A549 (cell line): ENCODE results near the gene PPM1H. TPM values are rescaled to one million over a fixed set of nuclear protein-coding genes. Genes with fewer than 3 reads are reported as not detected.
A peak's percentile ranks its signal among the peaks of the same experiment; 100 is the strongest.

Experiments
- ATAC-seq, 2 experiments: fragments of 200-7000 bp in 1 of 2; fragments of >200 bp in 1 of 2; cut with Nextera tagmentation in 1 of 2; cut with Tn5 transposase in 1 of 2; 3 replicates each; pipeline versions ENCODE4 v1.8.0 to v1.9.1; 2018 to 2020; ENCODE audit warnings: mild to moderate bottlenecking in 1 of 2, moderate library complexity in 1 of 2
- CTCF ChIA-PET: fragments of 300-600 bp; sonication (Branson Sonifier 250); formaldehyde crosslinking; extraction: SDS; loops from one replicate; lab custom pipeline; 2021; ENCODE audit warnings: antibody characterized with exemption, inconsistent platforms; lab: Yijun Ruan, JAX
- POLR2A ChIA-PET: fragments of 350-600 bp; formaldehyde crosslinking; extraction: SDS; loops from one replicate; lab custom pipeline; 2021; ENCODE audit warnings: antibody characterized with exemption, inconsistent platforms; lab: Yijun Ruan, JAX
- DNase-seq, 2 experiments: peaks; one replicate each; pipeline versions ENCODE4 v3.0.0 to v3.0.0-alpha.2; 2011 to 2016; ENCODE audit warnings: low read depth in 1 of 2, low spot score in 1 of 2
- FAIRE-seq: peaks from 2 replicates; lab custom pipeline; 2011; peaks lifted over from hg19 to GRCh38; lab: Jason Lieb, UNC
- H3K27ac ChIP-seq, 2 experiments: fragments of >200 bp; sonication (Bioruptor Twin); formaldehyde crosslinking; 3 replicates each; pipeline ENCODE4 v1.5.1; 2016 to 2017
- H3K4me1 ChIP-seq: fragments of >200 bp; sonication (Bioruptor Twin); formaldehyde crosslinking; 3 replicates; pipeline ENCODE4 v1.6.1; 2016
- H3K4me2 ChIP-seq: fragments of >200 bp; sonication (Bioruptor Twin); formaldehyde crosslinking; 3 replicates; pipeline ENCODE4 v1.6.1; 2016
- H3K4me3 ChIP-seq: fragments of >200 bp; sonication (Bioruptor Twin); formaldehyde crosslinking; 3 replicates; pipeline ENCODE4 v1.5.1; 2016
- H3K9me3 ChIP-seq: fragments of >200 bp; sonication (Bioruptor Twin); formaldehyde crosslinking; 3 replicates; pipeline ENCODE4 v1.6.1; 2016
- CBX2 ChIP-seq: fragments of 200-600 bp; sonication (generic); IDR thresholded peaks from 2 replicates; pipeline ENCODE4 v1.6.1; 2016; ENCODE audit warnings: low read depth, mild to moderate bottlenecking, borderline replicate concordance
- CHD2 ChIP-seq: fragments of 150-350 bp; IDR thresholded peaks from 2 replicates; pipeline ENCODE4 v1.6.1; 2014; ENCODE audit warnings: low read length; ENCODE audit not compliant: partially characterized antibody
- CTCF ChIP-seq: fragments of >200 bp; sonication (Bioruptor Twin); formaldehyde crosslinking; IDR thresholded peaks from 3 replicates; pipeline ENCODE4 v1.5.1; 2016
- FOSL2 ChIP-seq, 2 experiments: fragments of 450-650 bp in 1 of 2; fragments of >200 bp in 1 of 2; sonication (Bioruptor Twin) in 1 of 2; formaldehyde crosslinking; IDR thresholded peaks; 2 replicates each; pipeline versions ENCODE4 v1.5.0 to v1.6.1; 2016 to 2020; ENCODE audit warnings: mild to moderate bottlenecking in 1 of 2, moderate library complexity in 1 of 2
- FOXS1 ChIP-seq: fragments of 250-450 bp; sonication (Bioruptor Pico); IDR thresholded peaks from 2 replicates; pipeline ENCODE4 v1.5.0; 2020; ENCODE audit warnings: mild to moderate bottlenecking, moderate library complexity
- HDAC2 ChIP-seq: fragments of 200-600 bp; sonication (generic); IDR thresholded peaks from 2 replicates; pipeline ENCODE4 v1.6.1; 2016
- KDM1A ChIP-seq: fragments of 200-600 bp; sonication (generic); IDR thresholded peaks from 2 replicates; pipeline ENCODE4 v1.6.1; 2016; ENCODE audit warnings: low read depth, mild to moderate bottlenecking
- NPAS2 ChIP-seq: fragments of 250-450 bp; sonication (Bioruptor Pico); IDR thresholded peaks from 2 replicates; pipeline ENCODE4 v1.8.0; 2022; ENCODE audit warnings: mild to moderate bottlenecking, moderate library complexity, borderline replicate concordance
- PHF8 ChIP-seq: fragments of 200-600 bp; sonication (generic); IDR thresholded peaks from 2 replicates; pipeline ENCODE4 v1.6.1; 2016; ENCODE audit warnings: low read depth, mild to moderate bottlenecking, antibody characterized with exemption, moderate library complexity, borderline replicate concordance
- POLR2A ChIP-seq: IDR thresholded peaks from 2 replicates; pipeline ENCODE4 v1.6.1; 2012; ENCODE audit warnings: mild to moderate bottlenecking, low read length
- RARB ChIP-seq: fragments of 250-450 bp; sonication (Bioruptor Pico); IDR thresholded peaks from 2 replicates; pipeline ENCODE4 v1.8.0; 2021; ENCODE audit warnings: mild to moderate bottlenecking, moderate library complexity
- RNF2 ChIP-seq: fragments of 200-600 bp; sonication (generic); IDR thresholded peaks from 2 replicates; pipeline ENCODE4 v1.6.1; 2016; ENCODE audit warnings: low read depth, mild to moderate bottlenecking, antibody characterized with exemption, moderate library complexity, borderline replicate concordance
- WGBS: methylation state at CpG from one replicate; pipeline ENCODE4 v1.1.6; 2017; ENCODE audit errors: missing lambda C conversion rate; 5-methylcytosine and 5-hydroxymethylcytosine counted together
- polyA plus RNA-seq, 4 experiments: library from polyadenylated mRNA; depleted of rRNA in 3 of 4; stranded (reverse); fragments of >200 nt; fragmentation: RNase III in 1 of 4; extraction: RNeasy Plus Mini Kit Qiagen cat#74134 plus additional on column Dnase treatment in 1 of 4; gene quantifications; 2 replicates in 3 of 4; 3 replicates in 1 of 4; pipeline ENCODE4 v1.2.3, GENCODE V29; 2011 to 2017
- small RNA-seq, 6 experiments: library from RNA; depleted of rRNA; stranded (forward); fragments of <200 nt; gene quantifications; one replicate each; pipeline ENCODE3, GENCODE V24; 2012

Gene PPM1H
- polyA plus RNA-seq, 2 of the 4 experiments (the other 2 are of a cell fraction): 7.8 TPM

GRCh38 chr12:62599854-62600437, 335.0 kb downstream of the PPM1H start:
- Histone ChIP-seq H3K4me3 (no peak overlapping the region), H3K4me2 (no peak overlapping the region), H3K4me1 (peaks cover 29% of the 10 kb centered on the region), H3K9me3 (no peaks in the 10 kb centered on the region), H3K27ac (0 out of 6 replicates have a peak overlapping the region, but pooled peaks of 1 of the 2 experiments have one; percentile 14)
- TF ChIP-seq KDM1A (no peak), CBX2 (no peak), POLR2A (no peak), CTCF (0 out of 3 replicates have a peak, but pooled peaks have one; percentile 18), RARB (no peak), CHD2 (no peak), RNF2 (no peak), PHF8 (no peak)
- CTCF ChIA-PET: interaction anchor here (0.9 to 1.3 kb wide), 5 partner anchors 11 to 198 kb away, joined by 3 to 6 read pairs (median 4); no protein-coding TSS in a partner anchor
- POLR2A ChIA-PET: no interaction called here
- 89% methylated on average over 5 of the region's 5 CpGs for WGBS
- DNase-seq (peak in 1 of 2 experiments; percentile 48), ATAC-seq (no peak), FAIRE-seq (no peak)

GRCh38 chr12:62598846-62599245, 336.1 kb downstream of the PPM1H start:
- CTCF ChIA-PET: interaction anchor here (1.2 to 1.3 kb wide), 2 partner anchors 17 to 200 kb away, joined by 3 to 5 read pairs; no protein-coding TSS in a partner anchor
- POLR2A ChIA-PET: no interaction called here

GRCh38 chr12:62597253-62597652, 337.7 kb downstream of the PPM1H start:
- CTCF ChIA-PET: interaction anchor here (1.2 to 5.7 kb wide), 2 partner anchors 197 to 216 kb away, joined by 3 to 23 read pairs; no protein-coding TSS in a partner anchor
- 84% methylated on average over 3 of the region's 3 CpGs for WGBS
- FAIRE-seq (no peak), ATAC-seq (no peak), DNase-seq (no peak)
- POLR2A ChIA-PET: no interaction called here
- Histone ChIP-seq H3K4me1 (peaks cover 29% of the 10 kb centered on the region), H3K27ac (no peak overlapping the region), H3K9me3 (no peaks in the 10 kb centered on the region), H3K4me2 (no peak overlapping the region), H3K4me3 (no peak overlapping the region)
- TF ChIP-seq FOXS1 (CRISPR knock-in tag): no peak
- no peak for TF ChIP-seq HDAC2

More at GRCh38 chr12:62598846-62599245, 336.1 kb downstream of the PPM1H start:
- Histone ChIP-seq H3K4me3 (no peak overlapping the region), H3K27ac (no peak overlapping the region), H3K4me1 (peaks cover 29% of the 10 kb centered on the region), H3K4me2 (peak overlapping the region; percentile 39; the same call in 2 of the 3 replicates), H3K9me3 (no peaks in the 10 kb centered on the region)
- no peak for DNase-seq
- no peak for TF ChIP-seq NPAS2 (CRISPR knock-in tag)
- no peak for TF ChIP-seq FOSL2 (IDR thresholded peaks at IDR 0.05)
- peak; percentile 24; the same call in 1 of the 2 replicates for TF ChIP-seq FOSL2 (CRISPR knock-in tag; IDR thresholded peaks at IDR 0.05)
- 25% methylated on average over 3 of the region's 3 CpGs for whole genome bisulfite sequencing
- ATAC-seq: no peak
- no peak for FAIRE-seq

Small RNA genes lying within 50 kb of the gene (small RNA-seq; reads per million reads assigned to genes)
- gene MIRLET7I (822 to 45,847 (median 30,374) reads per million in 6 experiments), gene RF00019 (0 reads per million in 6 experiments), gene RNU1-83P (0 to 60.2 (median 0.97) reads per million in 6 experiments)

Other genes with a start within 250 kb of the PPM1H start
- 0.01 TPM in 2 replicates for gene AVPR1A, start 216.1 kb upstream of the PPM1H start, polyA plus RNA-seq (2011; rRNA removed)
- gene AVPR1A, start 216.1 kb upstream of the PPM1H start, polyA plus RNA-seq (2017; fragmentation: RNase III; extraction: RNeasy Plus Mini Kit Qiagen cat#74134 plus additional on column Dnase treatment): not detected in 3 replicates